ENCODE results near the gene COA6. TPM values are rescaled to one million over a fixed set of nuclear protein-coding genes. Genes with fewer than 3 reads are reported as not detected.

COA6 gene
- polyA plus RNA-seq, 2 of the 4 experiments (the other 2 are of a cell fraction): 102 to 133 TPM

DNA sequence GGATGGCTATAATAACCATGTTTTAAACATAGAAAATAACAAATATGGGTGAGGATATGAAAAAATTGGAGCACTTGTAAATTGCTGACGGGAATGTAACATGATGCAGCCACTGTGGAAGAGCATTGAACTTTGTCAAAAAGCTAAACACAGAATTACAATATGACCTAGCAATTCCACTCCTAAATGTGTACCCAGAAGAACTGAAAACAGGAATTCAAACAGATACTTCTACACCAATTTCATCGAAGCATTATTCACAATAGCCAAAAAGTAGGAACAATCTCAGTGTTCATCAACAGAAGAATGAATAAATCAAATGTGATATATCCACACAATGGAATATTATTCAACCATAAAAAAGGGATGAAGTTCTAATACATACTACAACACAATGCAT, 32.7 kb upstream of the COA6 start:
- FAIRE-seq (no peak), DNase-seq (ENCODE audit: low read depth in 1 of 2, low spot score in 1 of 2) (no peak), ATAC-seq (no peak)
- TF ChIP-seq HEYL (CRISPR knock-in tag; IDR thresholded peaks at IDR 0.05) (no peak), FOXS1 (CRISPR knock-in tag; IDR thresholded peaks at IDR 0.05) (no peak), FOSL2 (IDR thresholded peaks at IDR 0.05) (no peak), FOSL2 (CRISPR knock-in tag; IDR thresholded peaks at IDR 0.05) (no peak), ZNF302 (CRISPR knock-in tag; IDR thresholded peaks at IDR 0.05) (no peak), ZFP36 (IDR thresholded peaks at IDR 0.05; ENCODE audit: borderline replicate concordance, partially characterized antibody) (no peak), RARB (CRISPR knock-in tag; IDR thresholded peaks at IDR 0.05) (no peak), HOXB5 (CRISPR knock-in tag; IDR thresholded peaks at IDR 0.05) (no peak), JUNB (IDR thresholded peaks at IDR 0.05) (no peak), EP300 (IDR thresholded peaks at IDR 0.05) (no peak), ESRRA (IDR thresholded peaks at IDR 0.05; ENCODE audit: borderline replicate concordance, low read length) (no peak), CHD4 (IDR thresholded peaks at IDR 0.05; ENCODE audit: borderline replicate concordance) (no peak), NFE2L2 (conservative IDR thresholded peaks at IDR 0.05; ENCODE audit: low read length) (no peak)
- TF ChIP-seq, protein P1, sequence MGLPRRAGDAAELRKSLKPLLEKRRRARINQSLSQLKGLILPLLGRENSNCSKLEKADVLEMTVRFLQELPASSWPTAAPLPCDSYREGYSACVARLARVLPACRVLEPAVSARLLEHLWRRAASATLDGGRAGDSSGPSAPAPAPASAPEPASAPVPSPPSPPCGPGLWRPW (IDR thresholded peaks at IDR 0.05): no peak
- TF ChIP-seq, protein P2, sequence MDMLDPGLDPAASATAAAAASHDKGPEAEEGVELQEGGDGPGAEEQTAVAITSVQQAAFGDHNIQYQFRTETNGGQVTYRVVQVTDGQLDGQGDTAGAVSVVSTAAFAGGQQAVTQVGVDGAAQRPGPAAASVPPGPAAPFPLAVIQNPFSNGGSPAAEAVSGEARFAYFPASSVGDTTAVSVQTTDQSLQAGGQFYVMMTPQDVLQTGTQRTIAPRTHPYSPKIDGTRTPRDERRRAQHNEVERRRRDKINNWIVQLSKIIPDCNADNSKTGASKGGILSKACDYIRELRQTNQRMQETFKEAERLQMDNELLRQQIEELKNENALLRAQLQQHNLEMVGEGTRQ (IDR thresholded peaks at IDR 0.05): no peak
- TF ChIP-seq, protein P3, sequence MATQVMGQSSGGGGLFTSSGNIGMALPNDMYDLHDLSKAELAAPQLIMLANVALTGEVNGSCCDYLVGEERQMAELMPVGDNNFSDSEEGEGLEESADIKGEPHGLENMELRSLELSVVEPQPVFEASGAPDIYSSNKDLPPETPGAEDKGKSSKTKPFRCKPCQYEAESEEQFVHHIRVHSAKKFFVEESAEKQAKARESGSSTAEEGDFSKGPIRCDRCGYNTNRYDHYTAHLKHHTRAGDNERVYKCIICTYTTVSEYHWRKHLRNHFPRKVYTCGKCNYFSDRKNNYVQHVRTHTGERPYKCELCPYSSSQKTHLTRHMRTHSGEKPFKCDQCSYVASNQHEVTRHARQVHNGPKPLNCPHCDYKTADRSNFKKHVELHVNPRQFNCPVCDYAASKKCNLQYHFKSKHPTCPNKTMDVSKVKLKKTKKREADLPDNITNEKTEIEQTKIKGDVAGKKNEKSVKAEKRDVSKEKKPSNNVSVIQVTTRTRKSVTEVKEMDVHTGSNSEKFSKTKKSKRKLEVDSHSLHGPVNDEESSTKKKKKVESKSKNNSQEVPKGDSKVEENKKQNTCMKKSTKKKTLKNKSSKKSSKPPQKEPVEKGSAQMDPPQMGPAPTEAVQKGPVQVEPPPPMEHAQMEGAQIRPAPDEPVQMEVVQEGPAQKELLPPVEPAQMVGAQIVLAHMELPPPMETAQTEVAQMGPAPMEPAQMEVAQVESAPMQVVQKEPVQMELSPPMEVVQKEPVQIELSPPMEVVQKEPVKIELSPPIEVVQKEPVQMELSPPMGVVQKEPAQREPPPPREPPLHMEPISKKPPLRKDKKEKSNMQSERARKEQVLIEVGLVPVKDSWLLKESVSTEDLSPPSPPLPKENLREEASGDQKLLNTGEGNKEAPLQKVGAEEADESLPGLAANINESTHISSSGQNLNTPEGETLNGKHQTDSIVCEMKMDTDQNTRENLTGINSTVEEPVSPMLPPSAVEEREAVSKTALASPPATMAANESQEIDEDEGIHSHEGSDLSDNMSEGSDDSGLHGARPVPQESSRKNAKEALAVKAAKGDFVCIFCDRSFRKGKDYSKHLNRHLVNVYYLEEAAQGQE (IDR thresholded peaks at IDR 0.05): no peak
- TF ChIP-seq, protein P4, sequence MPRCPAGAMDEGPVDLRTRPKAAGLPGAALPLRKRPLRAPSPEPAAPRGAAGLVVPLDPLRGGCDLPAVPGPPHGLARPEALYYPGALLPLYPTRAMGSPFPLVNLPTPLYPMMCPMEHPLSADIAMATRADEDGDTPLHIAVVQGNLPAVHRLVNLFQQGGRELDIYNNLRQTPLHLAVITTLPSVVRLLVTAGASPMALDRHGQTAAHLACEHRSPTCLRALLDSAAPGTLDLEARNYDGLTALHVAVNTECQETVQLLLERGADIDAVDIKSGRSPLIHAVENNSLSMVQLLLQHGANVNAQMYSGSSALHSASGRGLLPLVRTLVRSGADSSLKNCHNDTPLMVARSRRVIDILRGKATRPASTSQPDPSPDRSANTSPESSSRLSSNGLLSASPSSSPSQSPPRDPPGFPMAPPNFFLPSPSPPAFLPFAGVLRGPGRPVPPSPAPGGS (IDR thresholded peaks at IDR 0.05): no peak
- TF ChIP-seq, protein P5, sequence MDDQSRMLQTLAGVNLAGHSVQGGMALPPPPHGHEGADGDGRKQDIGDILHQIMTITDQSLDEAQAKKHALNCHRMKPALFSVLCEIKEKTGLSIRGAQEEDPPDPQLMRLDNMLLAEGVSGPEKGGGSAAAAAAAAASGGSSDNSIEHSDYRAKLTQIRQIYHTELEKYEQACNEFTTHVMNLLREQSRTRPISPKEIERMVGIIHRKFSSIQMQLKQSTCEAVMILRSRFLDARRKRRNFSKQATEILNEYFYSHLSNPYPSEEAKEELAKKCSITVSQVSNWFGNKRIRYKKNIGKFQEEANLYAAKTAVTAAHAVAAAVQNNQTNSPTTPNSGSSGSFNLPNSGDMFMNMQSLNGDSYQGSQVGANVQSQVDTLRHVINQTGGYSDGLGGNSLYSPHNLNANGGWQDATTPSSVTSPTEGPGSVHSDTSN (IDR thresholded peaks at IDR 0.05): no peak
- Histone ChIP-seq H3K9me3 (peaks cover 43% of the 10 kb centered on the region), H3K27ac (no peak overlapping the region), H3K4me2 (no peak overlapping the region), H3K4me3 (no peak overlapping the region), H3K4me1 (no peaks in the 10 kb centered on the region)
- ChIA-PET POLR2A (no interaction called here), CTCF (interaction anchor here (1.5 kb wide), 1 partner anchor 12 kb away, joined by 3 read pairs; no protein-coding TSS in a partner anchor)
- WGBS (ENCODE audit: missing lambda C conversion rate): 15% methylated on average over 2 of the region's 2 CpGs

DNA sequence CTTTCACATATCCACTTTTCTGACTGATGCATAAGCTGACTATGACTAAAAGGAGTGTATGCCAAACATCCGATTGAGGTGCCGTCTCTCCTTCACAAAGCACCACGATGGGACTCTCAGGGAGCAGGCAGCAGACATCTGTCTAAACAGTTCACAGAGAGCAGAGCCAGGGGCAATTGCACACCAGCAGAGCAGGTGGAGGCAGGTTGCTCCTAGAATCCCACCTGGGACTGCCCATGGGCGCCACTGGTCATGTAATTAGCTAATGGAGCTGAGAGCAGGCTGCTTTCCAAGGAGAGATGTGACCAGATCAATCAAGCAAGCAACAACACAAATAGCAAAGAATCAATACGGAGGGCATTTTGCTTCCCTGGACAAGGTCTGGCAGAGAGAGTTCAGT, 30.5 kb upstream of the COA6 start:
- H3K9me3 ChIP-seq: peaks cover 21% of the 10 kb centered on the region; the same call in 2 of the 3 replicates
- H3K4me3 ChIP-seq: no peak overlapping the region
- H3K27ac ChIP-seq: no peak overlapping the region
- FAIRE-seq (no peak), ATAC-seq (no peak), DNase-seq (ENCODE audit: low read depth in 1 of 2, low spot score in 1 of 2) (no peak)
- ChIA-PET POLR2A (no interaction called here), CTCF (interaction anchor here (0.6 to 1.4 kb wide), 3 partner anchors 16 to 228 kb away, joined by 3 to 4 read pairs (median 4); no protein-coding TSS in a partner anchor)
- H3K4me1 ChIP-seq: no peaks in the 10 kb centered on the region
- no peak overlapping the region for H3K4me2 ChIP-seq
- no peak for TF ChIP-seq RFX5 (IDR thresholded peaks at IDR 0.05)
- WGBS (ENCODE audit: missing lambda C conversion rate): 65% methylated on average over 5 of the region's 5 CpGs
